DND-41 (cell line): ENCODE results near the gene CISD3.

Source experiments
- ATAC-seq: fragments of 200-7000 bp; cut with Tn5 transposase; 3 replicates; pipeline ENCODE4 v1.9.1; 2021; ENCODE audit warnings: low read depth; ENCODE audit not compliant: insufficient read depth
- DNase-seq: peaks from one replicate; pipeline ENCODE4 v3.0.0-alpha.2; 2020
- H2AFZ ChIP-seq: 2 replicates; pipeline ENCODE4 v1.6.0; 2012; ENCODE audit warnings: low read depth, low read length
- H3K27ac ChIP-seq: 2 replicates; pipeline ENCODE4 v1.5.1; 2012; ENCODE audit warnings: low read length, inconsistent platforms
- H3K27me3 ChIP-seq: fragments of 200-600 bp; sonication (generic); 2 replicates; pipeline ENCODE4 v1.6.0; 2012; ENCODE audit warnings: low read length, mild to moderate bottlenecking, inconsistent platforms; ENCODE audit not compliant: insufficient read depth, poor library complexity
- H3K36me3 ChIP-seq: 2 replicates; pipeline ENCODE4 v1.5.1; 2012; ENCODE audit warnings: low read length, inconsistent platforms; ENCODE audit not compliant: insufficient read depth
- H3K4me1 ChIP-seq: 2 replicates; pipeline ENCODE4 v1.5.1; 2012; ENCODE audit warnings: mild to moderate bottlenecking, low read length; ENCODE audit not compliant: insufficient read depth
- H3K4me2 ChIP-seq: 2 replicates; pipeline ENCODE4 v1.6.0; 2012; ENCODE audit warnings: mild to moderate bottlenecking, moderate library complexity, low read length, inconsistent platforms; ENCODE audit not compliant: insufficient read depth
- H3K4me3 ChIP-seq, 2 experiments: fragments of 200-600 bp in 1 of 2; shearing (Covaris generic) in 1 of 2; 2 replicates each; pipeline ENCODE4 v1.5.1; 2012 to 2016; ENCODE audit warnings: inconsistent platforms in 2 of 2, low read length in 2 of 2, mild to moderate bottlenecking in 2 of 2, low read depth in 1 of 2, moderate library complexity in 1 of 2
- H3K79me2 ChIP-seq: 2 replicates; pipeline ENCODE4 v1.6.0; 2012; ENCODE audit warnings: low read length, inconsistent platforms; ENCODE audit not compliant: insufficient read depth
- H3K9ac ChIP-seq: 2 replicates; pipeline ENCODE4 v1.6.0; 2012; ENCODE audit warnings: low read depth, mild to moderate bottlenecking, inconsistent platforms, low read length, moderate library complexity
- H3K9me3 ChIP-seq: 2 replicates; pipeline ENCODE4 v1.5.1; 2012; ENCODE audit warnings: low read length, moderate library complexity, mild to moderate bottlenecking, inconsistent platforms; ENCODE audit not compliant: insufficient read depth, severe bottlenecking
- H4K20me1 ChIP-seq: 2 replicates; pipeline ENCODE4 v1.6.0; 2012; ENCODE audit warnings: low read length; ENCODE audit not compliant: insufficient read depth
- CTCF ChIP-seq: IDR thresholded peaks from 2 replicates; pipeline ENCODE4 v1.5.1; 2012; ENCODE audit warnings: borderline replicate concordance, low read length, moderate library complexity, mild to moderate bottlenecking; ENCODE audit not compliant: poor library complexity, severe bottlenecking; ENCODE audit errors: extremely low read depth
- EZH2 ChIP-seq: IDR thresholded peaks from 3 replicates; pipeline ENCODE4 v1.6.1; 2012; ENCODE audit warnings: borderline replicate concordance, low read depth, mild to moderate bottlenecking, moderate library complexity, low read length, inconsistent platforms; ENCODE audit not compliant: severe bottlenecking

The CISD3 gene

GRCh38 chr17:38740044-38740443 is 9.9 kb downstream of the CISD3 start:
- H2AFZ ChIP-seq: no peak overlapping the region
- H3K4me1 ChIP-seq: peaks cover 12% of the 10 kb centered on the region; the same call in 1 of the 2 replicates
- ATAC-seq: no peak
- peaks cover 48% of the 10 kb centered on the region for H3K79me2 ChIP-seq
- no peak for TF ChIP-seq EZH2
- no peak for TF ChIP-seq CTCF
- H3K4me3 ChIP-seq: no peak overlapping the region
- no peaks in the 10 kb centered on the region for H3K9me3 ChIP-seq
- H3K9ac ChIP-seq: no peak overlapping the region
- no peak overlapping the region for H3K4me2 ChIP-seq
- H3K36me3 ChIP-seq: peaks cover 46% of the 10 kb centered on the region
- no peaks in the 10 kb centered on the region for H3K27me3 ChIP-seq
- H4K20me1 ChIP-seq: peaks cover 45% of the 10 kb centered on the region; the same call in 1 of the 2 replicates
- DNase-seq: no peak
- no peak overlapping the region for H3K27ac ChIP-seq

- Histone ChIP-seq H3K27ac (no peak overlapping the region), H3K36me3 (peaks cover 39% of the 10 kb centered on the region), H3K79me2 (peaks cover 54% of the 10 kb centered on the region), H2AFZ (no peak overlapping the region), H3K27me3 (no peaks in the 10 kb centered on the region), H3K4me3 (no peak overlapping the region), H3K4me2 (no peak overlapping the region), H3K9ac (no peak overlapping the region), H3K4me1 (peaks cover 13% of the 10 kb centered on the region), H4K20me1 (peaks cover 43% of the 10 kb centered on the region; the same call in 1 of the 2 replicates), H3K9me3 (no peaks in the 10 kb centered on the region)
- TF ChIP-seq EZH2 (no peak), CTCF (no peak)
- ATAC-seq: no peak
- no peak for DNase-seq
Measured at GRCh38 chr17:38740806-38741205, 10.7 kb downstream of the CISD3 start.

- Histone ChIP-seq H2AFZ (no peak overlapping the region), H3K9me3 (no peaks in the 10 kb centered on the region), H3K4me1 (peaks cover 20% of the 10 kb centered on the region), H4K20me1 (peaks cover 50% of the 10 kb centered on the region; the same call in 1 of the 2 replicates), H3K4me2 (no peak overlapping the region), H3K4me3 (no peak overlapping the region), H3K79me2 (peaks cover 60% of the 10 kb centered on the region), H3K9ac (no peak overlapping the region), H3K27me3 (no peaks in the 10 kb centered on the region), H3K27ac (no peak overlapping the region), H3K36me3 (peaks cover 35% of the 10 kb centered on the region)
- TF ChIP-seq EZH2 (no peak), CTCF (no peak)
- DNase-seq: no peak
- no peak for ATAC-seq
Measured at GRCh38 chr17:38741461-38741860, 11.3 kb downstream of the CISD3 start.

- Histone ChIP-seq H3K27me3 (no peaks in the 10 kb centered on the region), H3K9ac (no peak overlapping the region), H4K20me1 (peaks cover 55% of the 10 kb centered on the region; the same call in 1 of the 2 replicates), H3K27ac (no peak overlapping the region), H3K79me2 (peaks cover 65% of the 10 kb centered on the region), H2AFZ (no peak overlapping the region), H3K36me3 (peaks cover 33% of the 10 kb centered on the region), H3K9me3 (no peaks in the 10 kb centered on the region), H3K4me3 (no peak overlapping the region), H3K4me2 (no peak overlapping the region), H3K4me1 (peaks cover 25% of the 10 kb centered on the region)
- ATAC-seq (no peak), DNase-seq (no peak)
- TF ChIP-seq EZH2 (no peak), CTCF (no peak)
Measured at GRCh38 chr17:38741921-38742410, 11.8 kb downstream of the CISD3 start.
